Mesenchymal stem cell (in vitro differentiated cells and primary cell): ENCODE results near the gene OR7A5.

Experiments
- DNase-seq: peaks from one replicate; pipeline ENCODE4 v3.0.0-alpha.2; 2013
- H2AFZ ChIP-seq: one replicate; pipeline ENCODE4 v1.6.1; 2013; ENCODE audit warnings: low read depth, mild to moderate bottlenecking, control low read depth, inconsistent platforms, low read length, moderate library complexity
- H2AK5ac ChIP-seq: 2 replicates; pipeline ENCODE4 v1.6.1; 2013; ENCODE audit warnings: low read length, moderate library complexity, mild to moderate bottlenecking, inconsistent platforms; ENCODE audit not compliant: severe bottlenecking
- H2BK120ac ChIP-seq: one replicate; pipeline ENCODE4 v1.6.1; 2013; ENCODE audit warnings: low read depth, mild to moderate bottlenecking, inconsistent platforms, low read length, moderate library complexity
- H2BK12ac ChIP-seq, 2 experiments: one replicate each; pipeline ENCODE4 v1.6.1; 2013; ENCODE audit warnings: inconsistent platforms in 2 of 2, low read length in 2 of 2, mild to moderate bottlenecking in 2 of 2, moderate library complexity in 2 of 2, control low read depth in 1 of 2
- H2BK15ac ChIP-seq: one replicate; pipeline ENCODE4 v1.6.1; 2013; ENCODE audit warnings: mild to moderate bottlenecking, low read depth, inconsistent platforms; ENCODE audit not compliant: poor library complexity, severe bottlenecking
- H2BK5ac ChIP-seq: 2 replicates; pipeline ENCODE4 v1.6.1; 2013; ENCODE audit warnings: low read depth, mild to moderate bottlenecking, low read length, control low read depth, inconsistent platforms; ENCODE audit not compliant: poor library complexity, severe bottlenecking
- H3K14ac ChIP-seq, 2 experiments: one replicate each; pipeline ENCODE4 v1.6.1; 2013; ENCODE audit warnings: inconsistent platforms in 2 of 2, low read length in 2 of 2, control low read depth in 1 of 2, mild to moderate bottlenecking in 1 of 2, moderate library complexity in 1 of 2
- H3K18ac ChIP-seq, 2 experiments: one replicate each; pipeline ENCODE4 v1.6.1; 2013; ENCODE audit warnings: inconsistent platforms in 2 of 2, low read length in 2 of 2, control low read depth in 1 of 2, low read depth in 1 of 2, mild to moderate bottlenecking in 1 of 2
- H3K23ac ChIP-seq, 2 experiments: one replicate each; pipeline ENCODE4 v1.6.1; 2013; ENCODE audit warnings: inconsistent platforms in 2 of 2, low read length in 2 of 2, mild to moderate bottlenecking in 2 of 2, moderate library complexity in 2 of 2, control low read depth in 1 of 2
- H3K27ac ChIP-seq: 2 replicates; pipeline ENCODE4 v1.5.1; 2013; ENCODE audit warnings: mild to moderate bottlenecking, moderate library complexity, low read length, control low read depth, inconsistent platforms; ENCODE audit not compliant: poor library complexity, severe bottlenecking
- H3K27me3 ChIP-seq, 2 experiments: 2 replicates each; pipeline versions ENCODE4 v1.6.1 to v1.7.0; 2013; ENCODE audit warnings: low read length in 2 of 2, mild to moderate bottlenecking in 2 of 2, moderate library complexity in 2 of 2, control low read depth in 1 of 2, inconsistent platforms in 1 of 2; ENCODE audit not compliant: control insufficient read depth in 1 of 2, insufficient read depth in 1 of 2
- H3K36me3 ChIP-seq, 2 experiments: 2 replicates each; pipeline versions ENCODE4 v1.6.1 to v1.7.0; 2013; ENCODE audit warnings: low read length in 2 of 2, control low read depth in 1 of 2, inconsistent platforms in 1 of 2, low read depth in 1 of 2, mild to moderate bottlenecking in 1 of 2; ENCODE audit not compliant: insufficient read depth in 2 of 2, control insufficient read depth in 1 of 2
- H3K4ac ChIP-seq, 2 experiments: one replicate each; pipeline ENCODE4 v1.6.1; 2013; ENCODE audit warnings: inconsistent platforms in 2 of 2, low read length in 2 of 2, mild to moderate bottlenecking in 2 of 2, moderate library complexity in 2 of 2, control low read depth in 1 of 2, low read depth in 1 of 2
- H3K4me1 ChIP-seq: 2 replicates; pipeline ENCODE4 v1.6.1; 2013; ENCODE audit warnings: low read depth, low read length, control low read depth; ENCODE audit not compliant: control insufficient read depth, insufficient read depth
- H3K4me2 ChIP-seq: 2 replicates; pipeline ENCODE4 v1.6.1; 2013; ENCODE audit warnings: low read length, mild to moderate bottlenecking, inconsistent platforms; ENCODE audit not compliant: poor library complexity, severe bottlenecking
- H3K4me3 ChIP-seq, 2 experiments: 2 replicates each; pipeline versions ENCODE4 v1.5.1 to v1.7.0; 2013; ENCODE audit warnings: low read length in 2 of 2, mild to moderate bottlenecking in 2 of 2, control low read depth in 1 of 2, low read depth in 1 of 2; ENCODE audit not compliant: insufficient read depth in 1 of 2
- H3K79me1 ChIP-seq: replicated peaks from 2 replicates; pipeline ENCODE4 v1.6.1; 2013; ENCODE audit warnings: mild to moderate bottlenecking, control low read depth, low read length, inconsistent platforms; ENCODE audit not compliant: poor library complexity, severe bottlenecking
- H3K9ac ChIP-seq: 2 replicates; pipeline ENCODE4 v1.7.0; 2013; ENCODE audit warnings: mild to moderate bottlenecking, low read length, moderate library complexity
- H3K9me3 ChIP-seq: 2 replicates; pipeline ENCODE4 v1.7.0; 2013; ENCODE audit warnings: mild to moderate bottlenecking, low read length; ENCODE audit not compliant: control insufficient read depth
- H4K8ac ChIP-seq: one replicate; pipeline ENCODE4 v1.6.1; 2013; ENCODE audit warnings: inconsistent platforms, mild to moderate bottlenecking, low read length, moderate library complexity
- H4K91ac ChIP-seq: one replicate; pipeline ENCODE4 v1.6.1; 2013; ENCODE audit warnings: mild to moderate bottlenecking, low read length, inconsistent platforms
- WGBS: methylation state at CpG from one replicate; pipeline ENCODE4 v1.1.7; 2013; ENCODE audit warnings: mixed read lengths; 5-methylcytosine and 5-hydroxymethylcytosine counted together

The OR7A5 gene

DNA sequence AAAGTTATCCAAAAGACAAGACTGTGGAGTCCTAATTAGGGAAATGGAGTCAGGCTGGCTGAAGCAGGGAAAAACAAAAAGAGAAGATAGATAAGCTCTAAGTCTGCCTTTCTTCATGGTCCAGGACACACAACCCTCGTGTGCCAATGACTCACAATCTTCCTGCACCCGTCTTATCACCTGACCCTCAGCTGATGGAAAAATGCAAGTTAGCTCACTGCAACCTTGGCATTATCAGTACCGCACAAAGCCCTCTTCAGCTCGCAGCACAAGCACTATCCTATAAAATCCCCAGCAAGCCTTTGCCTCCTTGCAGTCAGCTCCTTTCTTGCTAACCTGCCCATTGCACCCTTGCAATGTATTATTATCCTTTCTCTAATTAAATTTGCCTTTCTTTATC is 4.3 kb downstream of the OR7A5 start:
- no peak overlapping the region for H3K23ac ChIP-seq
- H3K18ac ChIP-seq: no peak overlapping the region
- WGBS: 75% methylated on average over 4 of the region's 4 CpGs
- no peak overlapping the region for H3K4me3 ChIP-seq
- H2BK5ac ChIP-seq: no peak overlapping the region
- H3K4me2 ChIP-seq: no peak overlapping the region
- H3K27me3 ChIP-seq: peaks cover 0 to 5% of the 10 kb centered on the region in 2 experiments
- H4K8ac ChIP-seq: no peak overlapping the region
- no peaks in the 10 kb centered on the region for H3K9me3 ChIP-seq
- H2BK120ac ChIP-seq: no peak overlapping the region
- H3K14ac ChIP-seq: no peak overlapping the region
- no peak overlapping the region for H2BK15ac ChIP-seq
- no peak overlapping the region for H4K91ac ChIP-seq
- H2BK12ac ChIP-seq: no peak overlapping the region
- no peak overlapping the region for H3K9ac ChIP-seq
- no peaks in the 10 kb centered on the region for H3K4me1 ChIP-seq
- H2AFZ ChIP-seq: no peak overlapping the region
- H3K4ac ChIP-seq: no peak overlapping the region
- no peak overlapping the region for H2AK5ac ChIP-seq
- no peak for DNase-seq
- no peak overlapping the region for H3K27ac ChIP-seq
- H3K36me3 ChIP-seq: no peaks in the 10 kb centered on the region
- no peaks in the 10 kb centered on the region for H3K79me1 ChIP-seq

GRCh38 chr19:14826006-14826405 is 9.0 kb downstream of the OR7A5 start:
- H2AFZ ChIP-seq: no peak overlapping the region
- no peak overlapping the region for H2BK15ac ChIP-seq
- H2BK120ac ChIP-seq: no peak overlapping the region
- H3K4ac ChIP-seq: no peak overlapping the region
- no peak overlapping the region for H3K23ac ChIP-seq
- no peak overlapping the region for H3K4me2 ChIP-seq
- H3K4me3 ChIP-seq: no peak overlapping the region
- no peak overlapping the region for H3K9ac ChIP-seq
- H4K91ac ChIP-seq: no peak overlapping the region
- peaks cover 3% of the 10 kb centered on the region for H3K9me3 ChIP-seq
- H2BK5ac ChIP-seq: no peak overlapping the region
- peaks cover 0 to 2% of the 10 kb centered on the region in 2 experiments for H3K27me3 ChIP-seq
- no peaks in the 10 kb centered on the region for H3K36me3 ChIP-seq
- no peak overlapping the region for H3K27ac ChIP-seq
- no peak overlapping the region for H3K14ac ChIP-seq
- H2BK12ac ChIP-seq: no peak overlapping the region
- no peak for DNase-seq
- H3K79me1 ChIP-seq: no peaks in the 10 kb centered on the region
- WGBS: 90% methylated on average over 1 of the region's 2 CpGs
- no peak overlapping the region for H2AK5ac ChIP-seq
- H4K8ac ChIP-seq: no peak overlapping the region
- no peak overlapping the region for H3K18ac ChIP-seq
- H3K4me1 ChIP-seq: no peaks in the 10 kb centered on the region

DNA sequence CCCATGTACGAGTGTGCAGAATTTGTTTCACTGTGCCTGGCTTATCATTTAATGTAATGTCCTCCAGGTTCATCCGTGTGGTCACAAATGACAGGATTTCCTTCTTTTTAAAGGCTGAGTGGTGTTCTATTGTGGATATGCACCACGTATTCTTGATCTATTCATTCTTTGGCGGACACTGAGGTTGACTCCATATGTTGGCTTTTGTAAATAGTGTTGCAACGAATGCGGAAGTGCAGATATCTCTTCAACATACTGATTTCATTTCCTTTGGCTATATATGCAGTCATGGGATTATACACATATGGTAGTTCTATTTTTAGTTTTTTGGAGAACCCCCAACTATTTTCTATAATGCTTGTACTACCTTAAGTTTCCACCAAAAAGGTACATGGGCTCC is 13.0 kb downstream of the OR7A5 start:
- H3K9me3 ChIP-seq: peaks cover 3% of the 10 kb centered on the region
- no peaks in the 10 kb centered on the region for H3K79me1 ChIP-seq
- no peak for DNase-seq
- no peak overlapping the region for H3K4me2 ChIP-seq
- no peak overlapping the region for H3K14ac ChIP-seq
- no peaks in the 10 kb centered on the region for H3K4me1 ChIP-seq
- H4K8ac ChIP-seq: no peak overlapping the region
- no peak overlapping the region for H3K4me3 ChIP-seq
- H3K27me3 ChIP-seq: no peaks in the 10 kb centered on the region
- H2BK120ac ChIP-seq: no peak overlapping the region
- H3K18ac ChIP-seq: no peak overlapping the region
- 66% methylated on average over 4 of the region's 6 CpGs for WGBS
- H4K91ac ChIP-seq: no peak overlapping the region
- H3K4ac ChIP-seq: no peak overlapping the region
- H2BK15ac ChIP-seq: no peak overlapping the region
- no peaks in the 10 kb centered on the region for H3K36me3 ChIP-seq
- H2AFZ ChIP-seq: no peak overlapping the region
- H2BK12ac ChIP-seq: no peak overlapping the region
- no peak overlapping the region for H2BK5ac ChIP-seq
- H2AK5ac ChIP-seq: no peak overlapping the region
- H3K23ac ChIP-seq: no peak overlapping the region
- H3K27ac ChIP-seq: no peak overlapping the region
- no peak overlapping the region for H3K9ac ChIP-seq

GRCh38 chr19:14818588-14818987 is 16.4 kb downstream of the OR7A5 start:
- no peak overlapping the region for H3K4ac ChIP-seq
- no peak overlapping the region for H3K4me3 ChIP-seq
- no peak overlapping the region for H2BK120ac ChIP-seq
- no peak overlapping the region for H3K18ac ChIP-seq
- H3K9ac ChIP-seq: no peak overlapping the region
- WGBS: 72% methylated on average over 6 of the region's 8 CpGs
- no peak overlapping the region for H3K14ac ChIP-seq
- H3K27ac ChIP-seq: no peak overlapping the region
- no peaks in the 10 kb centered on the region for H3K36me3 ChIP-seq
- H3K79me1 ChIP-seq: no peaks in the 10 kb centered on the region
- H3K27me3 ChIP-seq: no peaks in the 10 kb centered on the region
- no peak overlapping the region for H2BK12ac ChIP-seq
- H2AK5ac ChIP-seq: no peak overlapping the region
- no peak overlapping the region for H4K91ac ChIP-seq
- H3K4me1 ChIP-seq: no peaks in the 10 kb centered on the region
- H2AFZ ChIP-seq: no peak overlapping the region
- H4K8ac ChIP-seq: no peak overlapping the region
- no peak for DNase-seq
- no peak overlapping the region for H3K4me2 ChIP-seq
- no peak overlapping the region for H2BK15ac ChIP-seq
- no peaks in the 10 kb centered on the region for H3K9me3 ChIP-seq
- no peak overlapping the region for H2BK5ac ChIP-seq
- H3K23ac ChIP-seq: no peak overlapping the region
